8988T (cell line): Measurements from ENCODE around the gene CDC25B.
"Not testable (repeated sequence)": the region's sequence is repeated elsewhere in the genome, so short reads cannot be mapped to it uniquely, and the experiment has no call there.

ENCODE experiments used
- DNase-seq: peaks from one replicate; pipeline ENCODE4 v3.0.0; 2011

Gene CDC25B

GRCh38 chr20:3811467-3812258 is 15.6 kb downstream of the CDC25B start:
- peak; percentile 92 for DNase-seq

GRCh38 chr20:3812259-3812681 is 16.2 kb downstream of the CDC25B start:
- no peak for DNase-seq

- no peak for DNase-seq
Measured at GRCh38 chr20:3812975-3813847, 17.1 kb downstream of the CDC25B start.

- DNase-seq: no peak
Measured at GRCh38 chr20:3813848-3814581, 17.9 kb downstream of the CDC25B start.

GRCh38 chr20:3814928-3815495 is 18.9 kb downstream of the CDC25B start:
- DNase-seq: no peak

- no peak for DNase-seq
Measured at GRCh38 chr20:3815703-3816315, 19.7 kb downstream of the CDC25B start.

GRCh38 chr20:3818155-3819151 is 22.3 kb downstream of the CDC25B start:
- no peak for DNase-seq

GRCh38 chr20:3819411-3820047 is 23.4 kb downstream of the CDC25B start:
- DNase-seq: no peak

- peak; percentile 78 for DNase-seq
Measured at GRCh38 chr20:3820048-3820900, 24.2 kb downstream of the CDC25B start, which contains the start of gene AP5S1. TSS of gene AP5S1 (plus strand) at chr20:3820547. CDS start at chr20:3822118, 1,571 bp downstream.

GRCh38 chr20:3820901-3821727 is 25.0 kb downstream of the CDC25B start:
- DNase-seq: no peak

- no peak for DNase-seq
Measured at GRCh38 chr20:3821996-3822395, 25.9 kb downstream of the CDC25B start.

GRCh38 chr20:3823881-3824280 is 27.8 kb downstream of the CDC25B start:
- no peak for DNase-seq

- no peak for DNase-seq
Measured at GRCh38 chr20:3825526-3825925, 29.4 kb downstream of the CDC25B start.

- DNase-seq: no peak
Measured at GRCh38 chr20:3826420-3826819, 30.3 kb downstream of the CDC25B start.

GRCh38 chr20:3828798-3829197 is 32.7 kb downstream of the CDC25B start:
- no peak for DNase-seq

- not testable (repeated sequence) for DNase-seq
Measured at GRCh38 chr20:3829891-3830290, 33.8 kb downstream of the CDC25B start.

GRCh38 chr20:3836132-3836531 is 40.0 kb downstream of the CDC25B start:
- no peak for DNase-seq

GRCh38 chr20:3839328-3839727 is 43.2 kb downstream of the CDC25B start:
- no peak for DNase-seq

GRCh38 chr20:3840201-3840600 is 44.1 kb downstream of the CDC25B start:
- not testable (repeated sequence) for DNase-seq
